Left kidney (tissue), 2 donors: ENCODE results near the gene JAM3. TPM values are rescaled to one million over a fixed set of nuclear protein-coding genes. Genes with fewer than 3 reads are reported as not detected.

Source experiments
- DNase-seq: peaks from one replicate; pipeline ENCODE4 v3.0.0-alpha.2; 2013
- polyA plus RNA-seq: library from polyadenylated mRNA; unstranded; fragments of 120-200 nt; gene quantifications from one replicate; pipeline ENCODE4 v1.2.1, GENCODE V29; 2013; ENCODE audit not compliant: insufficient read length

JAM3 gene
- polyA plus RNA-seq, 1 donor, result 59.3 TPM

GRCh38 chr11:134142536-134142935 lies 73.7 kb downstream of the JAM3 start:
- DNase-seq, result no peak

GRCh38 chr11:134143801-134144200 lies 74.9 kb downstream of the JAM3 start:
- no peak for DNase-seq

- no peak for DNase-seq
Measured at GRCh38 chr11:134144744-134145143, 75.9 kb downstream of the JAM3 start.

DNA sequence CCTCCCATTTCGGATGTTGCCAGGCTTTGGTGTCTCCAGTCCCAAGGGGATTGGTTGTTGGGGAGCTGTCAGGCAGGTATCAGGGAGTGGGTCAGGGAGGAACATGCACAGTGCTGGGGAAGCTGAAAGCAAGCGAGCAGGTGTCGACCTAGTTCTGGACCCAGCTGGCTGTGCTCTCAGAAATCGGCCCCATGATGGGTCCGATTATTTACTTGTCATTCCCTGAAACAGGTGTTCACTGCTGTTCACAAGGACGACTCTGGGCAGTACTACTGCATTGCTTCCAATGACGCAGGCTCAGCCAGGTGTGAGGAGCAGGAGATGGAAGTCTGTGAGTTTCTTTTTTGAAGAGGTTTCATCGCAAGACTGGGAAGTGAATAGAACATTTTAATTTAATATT lies 76.8 kb downstream of the JAM3 start:
- DNase-seq, result no peak

GRCh38 chr11:134146598-134146997 lies 77.7 kb downstream of the JAM3 start:
- DNase-seq, result no peak

GRCh38 chr11:134149371-134149770 lies 80.5 kb downstream of the JAM3 start:
- DNase-seq, result no peak

DNA sequence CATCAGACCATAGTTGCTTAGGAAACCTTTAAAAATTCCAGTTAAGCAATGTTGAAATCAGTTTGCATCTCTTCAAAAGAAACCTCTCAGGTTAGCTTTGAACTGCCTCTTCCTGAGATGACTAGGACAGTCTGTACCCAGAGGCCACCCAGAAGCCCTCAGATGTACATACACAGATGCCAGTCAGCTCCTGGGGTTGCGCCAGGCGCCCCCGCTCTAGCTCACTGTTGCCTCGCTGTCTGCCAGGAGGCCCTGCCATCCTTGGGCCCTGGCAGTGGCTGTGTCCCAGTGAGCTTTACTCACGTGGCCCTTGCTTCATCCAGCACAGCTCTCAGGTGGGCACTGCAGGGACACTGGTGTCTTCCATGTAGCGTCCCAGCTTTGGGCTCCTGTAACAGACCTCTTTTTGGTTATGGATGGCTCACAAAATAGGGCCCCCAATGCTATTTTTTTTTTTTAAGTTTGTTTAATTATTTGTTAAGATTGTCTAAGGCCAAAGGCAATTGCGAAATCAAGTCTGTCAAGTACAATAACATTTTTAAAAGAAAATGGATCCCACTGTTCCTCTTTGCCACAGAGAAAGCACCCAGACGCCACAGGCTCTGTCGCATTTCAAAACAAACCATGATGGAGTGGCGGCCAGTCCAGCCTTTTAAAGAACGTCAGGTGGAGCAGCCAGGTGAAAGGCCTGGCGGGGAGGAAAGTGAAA lies 81.5 kb downstream of the JAM3 start:
- DNase-seq, result no peak

DNA sequence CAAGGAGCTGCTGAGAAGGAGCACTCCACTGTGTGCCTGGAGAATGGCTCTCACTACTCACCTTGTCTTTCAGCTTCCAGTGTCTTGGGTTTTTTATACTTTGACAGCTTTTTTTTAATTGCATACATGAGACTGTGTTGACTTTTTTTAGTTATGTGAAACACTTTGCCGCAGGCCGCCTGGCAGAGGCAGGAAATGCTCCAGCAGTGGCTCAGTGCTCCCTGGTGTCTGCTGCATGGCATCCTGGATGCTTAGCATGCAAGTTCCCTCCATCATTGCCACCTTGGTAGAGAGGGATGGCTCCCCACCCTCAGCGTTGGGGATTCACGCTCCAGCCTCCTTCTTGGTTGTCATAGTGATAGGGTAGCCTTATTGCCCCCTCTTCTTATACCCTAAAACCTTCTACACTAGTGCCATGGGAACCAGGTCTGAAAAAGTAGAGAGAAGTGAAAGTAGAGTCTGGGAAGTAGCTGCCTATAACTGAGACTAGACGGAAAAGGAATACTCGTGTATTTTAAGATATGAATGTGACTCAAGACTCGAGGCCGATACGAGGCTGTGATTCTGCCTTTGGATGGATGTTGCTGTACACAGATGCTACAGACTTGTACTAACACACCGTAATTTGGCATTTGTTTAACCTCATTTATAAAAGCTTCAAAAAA lies 82.3 kb downstream of the JAM3 start:
- no peak for DNase-seq

GRCh38 chr11:134152696-134153095 lies 83.8 kb downstream of the JAM3 start:
- no peak for DNase-seq

- DNase-seq, result no peak
Measured at GRCh38 chr11:134153147-134153905, 84.5 kb downstream of the JAM3 start.

GRCh38 chr11:134154441-134154840 lies 85.6 kb downstream of the JAM3 start:
- no peak for DNase-seq

GRCh38 chr11:134155456-134155855 lies 86.6 kb downstream of the JAM3 start:
- no peak for DNase-seq

- no peak for DNase-seq
Measured at GRCh38 chr11:134155946-134156865, 87.3 kb downstream of the JAM3 start.

GRCh38 chr11:134157451-134157850 lies 88.6 kb downstream of the JAM3 start:
- no peak for DNase-seq

DNA sequence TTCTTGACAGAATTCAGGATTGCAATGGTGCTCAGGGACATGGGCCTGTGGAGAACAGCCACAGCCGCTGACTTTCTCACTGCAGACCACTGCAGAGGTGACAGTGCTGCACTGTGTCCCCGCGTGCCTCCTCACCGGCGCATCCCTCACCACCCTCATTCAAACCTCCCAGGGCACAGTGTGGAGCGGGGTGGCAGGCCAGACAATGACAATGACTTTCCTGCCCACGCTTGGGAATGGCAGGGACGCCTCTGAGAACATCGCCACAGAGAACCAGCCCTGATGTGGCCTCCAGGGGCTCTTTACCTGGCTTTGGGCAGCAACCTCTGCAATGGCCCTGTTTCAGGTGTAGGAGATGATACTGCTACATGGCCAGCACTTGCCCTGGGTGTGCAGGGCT lies 89.2 kb downstream of the JAM3 start:
- DNase-seq, result no peak

GRCh38 chr11:134159652-134160051 lies 90.8 kb downstream of the JAM3 start:
- DNase-seq, result no peak

DNA sequence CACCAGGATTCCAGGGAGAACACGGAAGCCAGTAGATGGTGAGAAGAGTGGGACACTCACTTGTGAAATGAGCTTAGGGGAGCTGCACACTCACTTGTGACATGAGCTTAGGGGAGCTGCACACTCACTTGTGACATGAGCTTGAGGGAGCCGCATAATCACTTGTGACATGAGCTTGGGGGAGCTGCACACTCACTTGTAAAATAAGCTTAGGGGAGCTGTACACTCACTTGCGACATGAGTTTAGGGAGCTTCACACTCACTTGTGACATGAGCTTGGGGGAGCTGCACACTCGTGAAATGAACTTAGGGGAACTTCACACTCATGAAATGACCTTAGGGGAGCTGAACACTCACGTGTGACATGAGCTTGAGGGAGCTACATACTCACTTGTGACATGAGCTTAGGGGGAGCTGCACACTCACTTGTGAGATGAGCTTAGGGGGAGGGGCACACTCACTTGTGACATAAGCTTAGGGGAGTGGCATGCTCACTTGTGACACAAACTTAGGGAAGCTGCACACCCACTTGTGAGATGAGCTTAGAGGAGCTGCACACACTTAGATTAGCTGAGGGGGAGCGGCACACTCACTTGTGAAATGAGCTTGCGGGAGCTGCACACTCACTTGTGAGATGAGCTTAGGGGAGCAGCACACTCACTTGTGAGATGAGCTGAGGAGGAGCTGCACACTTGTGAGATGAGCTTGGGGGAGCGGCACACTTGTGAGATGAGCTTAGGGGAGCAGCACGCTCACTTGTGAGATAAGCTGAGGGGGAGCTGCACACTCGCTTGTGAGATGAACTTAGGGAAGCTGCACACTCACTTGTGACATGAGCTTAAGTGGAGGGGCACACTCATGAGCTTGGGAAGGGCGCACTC lies 95.9 kb downstream of the JAM3 start:
- DNase-seq, result no peak

DNA sequence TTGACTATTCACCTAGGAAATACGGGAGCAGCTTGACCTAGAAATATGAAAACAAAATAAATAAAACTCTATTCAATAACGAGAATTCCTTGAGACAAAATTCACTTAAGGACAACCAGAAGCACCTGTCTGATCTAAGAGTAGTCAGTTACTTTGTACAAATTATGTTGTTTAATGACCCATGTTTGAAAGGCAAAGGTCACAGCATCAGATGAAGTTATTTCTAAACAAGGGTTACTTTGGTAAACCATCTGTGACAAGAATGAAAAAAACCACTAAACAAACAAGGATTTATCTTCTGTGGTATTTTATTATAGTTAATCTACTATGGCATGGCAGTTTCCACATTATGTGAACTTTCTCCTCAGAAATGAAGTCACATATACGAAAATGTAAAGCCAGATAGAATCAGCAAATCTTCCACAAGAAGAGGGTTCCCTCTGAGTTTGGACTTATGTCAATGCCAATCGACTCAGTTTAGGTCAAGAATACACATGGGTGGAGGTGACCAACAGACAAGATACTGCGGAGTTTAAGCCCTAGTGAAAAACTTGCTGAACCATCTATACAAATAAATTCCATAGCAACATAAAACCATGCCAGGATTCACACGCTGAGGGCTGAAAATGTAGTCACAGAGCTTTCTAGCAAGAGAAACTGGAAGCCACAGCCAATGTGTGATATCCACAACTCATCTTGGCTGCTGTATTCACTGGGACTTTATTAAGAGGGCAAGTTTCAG lies 101.5 kb downstream of the JAM3 start:
- no peak for DNase-seq

GRCh38 chr11:134170919-134171281 lies 102.0 kb downstream of the JAM3 start:
- DNase-seq, result no peak

DNA sequence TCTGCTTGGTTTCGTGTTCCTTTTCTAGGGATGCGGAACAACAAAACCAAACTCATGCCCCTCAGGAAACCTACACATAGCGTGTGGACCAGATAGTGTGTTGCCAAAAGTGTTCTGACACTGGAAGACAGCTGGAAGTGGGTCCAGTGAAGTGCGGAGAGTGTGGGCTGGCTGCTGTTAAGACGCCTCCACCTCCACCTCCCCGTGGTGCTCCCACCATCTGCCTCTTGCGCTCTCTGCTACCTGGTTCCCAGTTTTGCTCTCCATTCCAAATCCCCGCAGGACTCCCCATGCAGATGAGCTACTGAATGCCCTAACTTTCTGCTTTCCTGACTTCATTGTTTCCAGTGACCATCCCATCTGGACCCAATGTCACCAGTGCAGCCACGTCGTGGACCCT lies 103.1 kb downstream of the JAM3 start:
- no peak for DNase-seq
